GM21423 (cell line): Measurements from ENCODE around the gene OR52E1.
"Not testable (repeated sequence)": the region's sequence is repeated elsewhere in the genome, so short reads cannot be mapped to it uniquely, and the experiment has no call there.

Source experiments
- ATAC-seq: cut with Tn5 transposase; IDR thresholded peaks from one replicate; pipeline ENCODE4 v1.9.1; 2021; ENCODE audit warnings: mild to moderate bottlenecking, moderate library complexity; ENCODE audit not compliant: unreplicated experiment

Gene OR52E1

DNA sequence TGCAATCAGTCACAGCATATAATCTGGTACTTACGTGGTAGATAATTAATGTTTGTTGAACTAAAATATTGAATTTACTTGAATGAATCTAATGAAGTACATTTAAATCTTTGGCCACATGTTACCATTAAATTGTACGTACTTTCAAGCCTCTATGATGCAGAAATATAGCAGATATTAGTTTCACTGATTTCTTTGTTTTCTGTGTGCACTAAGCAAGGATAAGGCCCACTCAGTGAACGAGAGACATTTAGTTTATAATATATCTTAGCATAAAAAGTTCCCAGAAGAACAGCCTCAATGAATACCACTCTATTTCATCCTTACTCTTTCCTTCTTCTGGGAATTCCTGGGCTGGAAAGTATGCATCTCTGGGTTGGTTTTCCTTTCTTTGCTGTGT lies at the start of gene OR52E1:
OR52E1 (plus strand) TSS at position 301 of the 400 bp plus-strand sequence.
- ATAC-seq, result no peak

- no peak for ATAC-seq
Observed at GRCh38 chr11:5021996-5022395, 47.4 kb upstream of the OR52E1 start.

DNA sequence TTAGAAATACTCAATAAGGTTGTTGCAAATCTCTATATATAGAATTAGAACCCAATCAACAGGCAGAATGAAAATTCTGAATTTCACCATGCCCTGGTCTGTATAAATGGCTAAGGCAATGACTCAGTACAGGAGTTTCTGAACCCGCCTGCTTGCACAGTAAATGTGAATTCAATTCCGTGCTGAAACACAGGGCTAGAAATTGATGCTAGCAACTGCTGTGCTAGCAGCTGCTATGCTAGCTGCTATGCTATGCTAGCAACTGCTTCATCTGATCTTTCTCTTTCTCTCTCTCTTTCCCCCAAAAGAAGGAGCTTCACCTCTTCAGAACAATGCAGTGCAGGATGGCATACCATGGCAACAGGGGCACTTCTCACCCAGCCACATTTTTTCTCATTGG lies 32.7 kb upstream of the OR52E1 start:
- no peak for ATAC-seq

DNA sequence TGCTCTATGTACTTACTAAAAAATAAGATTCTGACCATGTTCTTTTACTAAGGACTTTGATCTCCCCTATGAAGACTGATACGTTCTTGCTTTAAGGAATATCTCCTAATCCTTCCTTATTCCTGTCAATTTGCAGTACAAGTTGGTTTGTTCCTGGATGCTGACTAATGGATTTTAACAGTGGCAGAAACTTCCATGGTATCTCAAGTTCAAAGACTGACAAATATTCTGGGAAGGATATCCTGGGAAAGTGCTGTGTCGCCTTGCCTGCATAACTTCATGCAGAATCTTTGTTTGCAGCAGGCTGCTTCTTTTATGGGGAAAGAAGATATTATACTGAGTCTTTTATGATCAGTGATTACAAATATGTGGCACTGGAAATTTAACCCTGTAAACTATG lies 31.4 kb upstream of the OR52E1 start:
- ATAC-seq, result no peak

GRCh38 chr11:5038341-5038740 lies 31.0 kb upstream of the OR52E1 start:
- no peak for ATAC-seq

DNA sequence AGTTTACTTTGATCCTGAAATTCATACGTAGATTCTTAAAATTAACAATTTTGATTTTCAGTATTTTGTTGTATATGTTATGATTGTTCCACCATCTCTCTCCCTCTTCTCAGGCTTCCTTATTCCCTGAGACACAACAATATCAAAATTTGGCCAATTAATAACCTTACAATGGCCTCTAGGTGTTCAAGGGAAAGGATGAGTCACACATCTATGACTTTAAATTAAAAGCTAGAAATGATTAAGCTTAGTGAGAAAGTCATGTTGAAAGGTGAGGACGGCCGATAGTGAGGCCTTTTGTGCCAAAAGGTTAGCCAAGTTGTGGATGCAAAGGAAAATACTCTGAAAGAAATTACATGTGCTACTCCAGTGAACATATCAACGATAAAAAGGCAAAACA lies 28.5 kb upstream of the OR52E1 start:
- no peak for ATAC-seq

DNA sequence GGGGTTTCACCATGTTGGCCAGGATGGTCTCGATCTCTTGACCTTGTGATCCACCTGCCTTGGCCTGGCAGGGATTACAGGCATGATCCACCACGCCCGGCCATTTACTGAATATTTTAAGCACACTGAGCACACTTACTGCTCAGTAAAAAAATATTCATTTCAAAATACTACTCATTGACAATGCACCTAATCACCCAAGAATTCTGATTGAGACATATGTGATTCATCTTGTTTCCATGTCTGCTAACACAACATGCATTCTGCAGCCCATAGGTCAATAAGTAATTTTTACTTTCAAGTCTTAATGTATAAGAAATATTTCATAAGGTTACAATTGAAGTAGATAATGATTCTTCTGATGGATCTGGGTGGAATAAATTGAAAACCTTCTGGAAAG lies 27.3 kb upstream of the OR52E1 start:
- ATAC-seq, result no peak

- no peak for ATAC-seq
Observed at GRCh38 chr11:5043380-5043779, 26.0 kb upstream of the OR52E1 start.

DNA sequence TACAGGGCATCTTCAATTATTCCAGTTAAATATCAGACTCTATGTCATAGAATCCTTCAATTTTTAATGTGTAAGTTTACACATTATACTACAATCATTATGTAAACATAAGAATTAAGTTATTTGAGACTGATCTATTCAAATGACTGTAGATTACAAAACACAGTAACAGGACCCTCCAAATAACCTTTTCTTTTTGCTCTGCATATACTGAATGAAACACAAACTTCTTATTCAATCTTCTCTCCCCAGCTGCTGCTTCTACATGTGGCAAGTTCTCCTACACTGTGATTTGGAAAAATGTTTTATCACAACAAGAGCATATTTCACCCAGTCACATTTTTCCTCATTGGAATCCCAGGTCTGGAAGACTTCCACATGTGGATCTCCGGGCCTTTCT lies 23.1 kb upstream of the OR52E1 start, which contains the start of gene OR52J3:
OR52J3 (plus strand) TSS at position 301 of the 400 bp plus-strand sequence; CDS start at position 301, 0 bp downstream.
- no peak for ATAC-seq

DNA sequence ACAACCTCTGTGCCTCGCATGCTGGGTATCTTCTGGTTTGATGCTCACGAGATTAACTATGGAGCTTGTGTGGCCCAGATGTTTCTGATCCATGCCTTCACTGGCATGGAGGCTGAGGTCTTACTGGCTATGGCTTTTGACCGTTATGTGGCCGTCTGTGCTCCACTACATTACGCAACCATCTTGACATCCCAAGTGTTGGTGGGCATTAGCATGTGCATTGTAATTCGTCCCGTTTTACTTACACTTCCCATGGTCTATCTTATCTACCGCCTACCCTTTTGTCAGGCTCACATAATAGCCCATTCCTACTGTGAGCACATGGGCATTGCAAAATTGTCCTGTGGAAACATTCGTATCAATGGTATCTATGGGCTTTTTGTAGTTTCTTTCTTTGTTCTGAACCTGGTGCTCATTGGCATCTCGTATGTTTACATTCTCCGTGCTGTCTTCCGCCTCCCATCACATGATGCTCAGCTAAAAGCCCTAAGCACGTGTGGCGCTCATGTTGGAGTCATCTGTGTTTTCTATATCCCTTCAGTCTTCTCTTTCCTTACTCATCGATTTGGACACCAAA lies 22.5 kb upstream of the OR52E1 start:
- ATAC-seq, result no peak

DNA sequence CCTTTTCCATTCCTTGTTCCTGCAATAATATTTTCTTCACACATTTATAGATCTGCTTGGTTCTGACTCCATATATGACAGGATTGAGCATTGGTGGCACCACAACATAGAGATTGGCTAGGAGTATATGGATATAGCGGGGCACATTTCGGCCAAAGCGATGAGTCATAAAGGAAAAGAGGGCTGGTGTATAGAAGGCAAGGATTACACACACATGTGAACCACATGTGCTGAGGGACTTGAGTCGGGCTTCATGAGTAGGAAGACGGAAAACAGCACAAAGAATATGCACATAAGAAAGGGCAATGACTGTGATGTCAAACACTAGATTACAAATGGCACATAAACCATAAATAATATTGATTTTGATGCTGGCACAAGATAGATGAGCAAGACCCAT lies 10.7 kb upstream of the OR52E1 start:
- not testable (repeated sequence) for ATAC-seq

GRCh38 chr11:5059391-5059790 lies 10.0 kb upstream of the OR52E1 start, which contains the start of gene OR52E2:
Gene OR52E2, minus strand, starts transcription at chr11:5059627. Its CDS starts 0 bp downstream, at chr11:5059627.
- ATAC-seq, result no peak

DNA sequence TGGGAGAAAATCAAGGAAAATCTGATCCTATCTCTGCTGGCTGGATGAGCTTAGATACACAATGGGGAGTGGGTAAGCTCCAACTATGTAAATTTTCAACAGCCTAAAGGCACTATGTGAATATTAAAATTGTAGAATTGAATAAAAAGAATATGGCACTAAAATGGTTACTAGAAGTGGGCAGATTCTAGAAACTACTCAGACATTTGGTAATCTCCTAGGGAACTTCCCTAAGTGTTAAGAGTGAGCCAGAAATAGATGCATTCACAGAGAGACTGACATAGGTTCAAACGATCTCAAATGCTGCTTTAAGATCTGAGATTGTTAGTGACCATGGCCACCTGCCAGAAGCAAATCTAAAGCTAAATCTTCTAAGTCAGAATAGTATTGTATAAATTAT lies 4.3 kb upstream of the OR52E1 start:
- ATAC-seq, result no peak

- no peak for ATAC-seq
Observed at GRCh38 chr11:5071799-5072198, 2.4 kb downstream of the OR52E1 start.

GRCh38 chr11:5081405-5081804 lies 12.0 kb downstream of the OR52E1 start:
- ATAC-seq, result no peak

DNA sequence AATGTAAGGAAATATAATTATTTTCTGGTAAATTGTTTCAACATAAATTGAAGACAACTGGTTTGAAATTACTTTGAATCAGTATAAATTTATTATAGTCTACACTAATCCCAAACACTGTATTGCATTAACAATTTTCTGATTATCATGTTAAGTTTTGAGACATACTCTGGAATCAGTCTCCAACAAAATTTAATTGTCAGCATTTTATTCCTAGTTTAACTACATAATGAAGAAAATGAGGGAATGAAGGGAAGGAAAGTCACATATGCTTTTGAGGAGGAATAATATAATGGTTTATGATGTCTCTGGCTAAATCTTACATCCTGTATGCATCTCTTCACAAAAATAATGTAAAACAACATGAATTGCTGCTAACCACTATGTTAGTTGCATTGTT lies 14.2 kb downstream of the OR52E1 start:
- no peak for ATAC-seq

DNA sequence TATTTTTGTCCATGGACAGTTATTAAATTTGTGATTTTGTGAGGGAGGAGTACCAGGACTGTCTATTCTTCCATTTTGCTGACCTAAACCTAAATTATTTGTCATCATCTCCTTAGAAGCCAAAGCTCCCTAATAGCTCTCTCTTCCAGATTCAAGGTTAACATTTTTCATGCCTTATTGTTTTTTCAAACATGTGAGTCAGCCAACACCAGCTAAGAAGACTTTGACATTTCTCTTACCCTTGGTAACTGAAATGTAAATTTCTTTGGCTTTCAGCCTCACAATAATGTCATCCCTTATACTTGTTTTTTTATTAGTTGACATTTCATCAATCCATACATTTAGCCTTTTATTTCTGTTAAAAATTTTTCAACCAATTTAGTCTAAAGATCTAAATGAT lies 19.2 kb downstream of the OR52E1 start:
- no peak for ATAC-seq

- no peak for ATAC-seq
Observed at GRCh38 chr11:5090668-5091067, 21.3 kb downstream of the OR52E1 start.

DNA sequence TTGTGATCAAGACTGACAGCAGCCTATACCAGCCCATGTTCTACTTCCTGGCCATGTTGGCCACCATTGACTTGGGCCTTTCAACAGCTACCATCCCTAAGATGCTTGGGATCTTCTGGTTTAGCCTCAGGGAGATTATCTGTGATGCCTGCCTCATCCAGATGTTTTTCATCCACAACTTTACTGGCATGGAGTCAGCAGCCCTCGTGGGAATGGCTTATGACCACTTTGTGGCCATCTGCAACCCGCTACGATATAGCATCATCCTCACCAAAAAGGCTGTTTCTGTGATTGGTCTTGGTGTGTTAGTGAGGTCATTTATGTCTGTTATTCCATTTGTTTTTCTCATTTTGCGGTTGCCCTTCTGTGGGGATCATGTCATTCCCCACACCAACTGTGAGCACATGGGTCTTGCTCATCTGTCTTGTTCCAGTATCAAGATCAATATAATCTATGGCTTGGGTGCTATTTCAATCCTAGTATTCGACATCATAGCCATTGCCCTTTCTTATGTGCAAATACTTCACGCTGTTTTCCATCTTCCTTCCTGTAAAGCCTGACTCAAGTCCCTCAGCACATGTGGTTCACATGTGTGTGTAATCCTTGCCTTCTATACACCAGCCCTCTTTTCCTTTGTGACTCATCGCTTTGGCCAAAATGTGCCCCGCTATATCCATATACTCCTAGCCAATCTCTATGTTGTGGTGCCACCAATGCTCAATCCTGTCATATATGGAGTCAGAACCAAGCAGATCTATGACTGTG lies 23.6 kb downstream of the OR52E1 start:
- no peak for ATAC-seq

GRCh38 chr11:5096011-5096410 lies 26.6 kb downstream of the OR52E1 start:
- ATAC-seq, result no peak

DNA sequence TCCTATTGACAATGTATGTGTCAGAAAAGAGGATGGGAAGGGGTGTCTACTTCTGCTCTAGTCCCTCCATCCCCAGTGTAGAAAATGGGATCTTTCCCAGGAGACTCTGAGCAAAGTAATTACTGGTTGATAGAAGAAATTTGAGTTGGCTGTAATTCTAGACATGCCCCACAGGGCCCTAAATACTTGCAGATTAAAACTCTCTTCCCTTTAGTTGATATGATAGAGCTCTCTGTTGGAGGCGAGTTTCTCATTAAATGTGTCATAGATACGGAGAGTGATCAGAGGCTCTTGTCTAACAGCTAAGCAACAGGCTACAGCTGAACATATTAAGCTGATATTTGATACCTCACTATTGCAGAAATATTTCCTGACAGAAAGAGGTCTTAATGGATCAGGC lies 32.9 kb downstream of the OR52E1 start:
- no peak for ATAC-seq

DNA sequence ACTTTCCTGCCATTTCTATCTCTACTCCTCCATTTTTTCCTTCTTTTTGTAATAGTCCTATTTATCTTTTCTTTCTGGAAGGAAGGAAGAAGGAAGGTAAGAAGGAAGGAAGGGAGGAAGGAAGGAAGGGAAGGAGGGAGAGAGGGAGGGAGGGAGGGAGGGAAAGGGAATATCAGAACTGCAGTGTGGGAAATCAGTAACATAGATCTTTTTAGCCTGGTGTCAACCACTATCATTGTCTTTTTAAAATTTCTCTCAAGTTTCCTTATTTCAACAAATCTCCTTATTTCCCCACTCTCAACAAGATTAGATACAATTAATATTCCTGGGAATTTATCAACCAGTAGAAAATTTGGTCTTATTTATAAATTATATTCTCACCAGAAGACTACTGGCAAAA lies 33.7 kb downstream of the OR52E1 start:
- ATAC-seq, result no peak

DNA sequence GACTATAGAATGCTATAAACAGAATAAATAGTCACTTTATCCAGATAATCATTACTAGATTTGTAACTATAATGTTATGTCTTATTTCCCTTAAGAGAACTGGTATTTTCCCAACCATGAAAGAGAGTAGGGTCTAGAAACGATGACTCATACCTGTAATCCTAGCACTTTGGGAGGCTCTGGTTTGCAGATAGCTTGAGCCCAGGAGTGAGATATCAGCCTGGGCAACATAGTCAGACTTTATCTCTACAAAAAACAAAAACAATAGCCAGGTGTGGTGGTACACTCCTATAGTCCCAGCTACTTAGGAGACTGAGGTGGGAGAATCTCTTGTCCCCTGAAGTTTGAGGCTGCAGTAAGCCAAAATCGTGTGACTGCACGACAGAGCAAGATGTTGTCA lies 37.9 kb downstream of the OR52E1 start:
- no peak for ATAC-seq
